T-cell (primary cell): ENCODE measurements around the gene ZCCHC7. TPM values are rescaled to one million over a fixed set of nuclear protein-coding genes. Genes with fewer than 3 reads are reported as not detected.
"Not testable (repeated sequence)": the region's sequence is repeated elsewhere in the genome, so short reads cannot be mapped to it uniquely, and the experiment has no call there.

Source experiments
- ATAC-seq, 4 experiments: fragments of 200-7000 bp in 3 of 4; fragments of 150-1000 bp in 1 of 4; cut with Tn5 transposase; replicated peaks in 1 of 4; 1 replicate in 3 of 4; 2 replicates in 1 of 4; pipeline ENCODE4 v1.10.0; 2021; ENCODE audit warnings: moderate library complexity in 3 of 4, mild to moderate bottlenecking in 2 of 4, moderate number of reproducible peaks in 1 of 4
- CTCF ChIA-PET, 2 donors: fragments of 300-600 bp; sonication (Branson Sonifier 250); formaldehyde crosslinking; loops; one replicate each; lab custom pipeline; 2022; ENCODE audit warnings: antibody characterized with exemption in 2 of 2; lab: Charles Lee
- POLR2A ChIA-PET, 2 donors: fragments of 300-600 bp; sonication (Branson Sonifier 250); formaldehyde crosslinking; loops; one replicate each; lab custom pipeline; 2022; ENCODE audit warnings: antibody characterized with exemption in 2 of 2; lab: Charles Lee
- DNase-seq, 35 experiments: peaks; one replicate each; pipeline versions ENCODE4 v3.0.0 to v3.0.0-alpha.2; 2013 to 2023
- H3K27ac ChIP-seq: one replicate; pipeline ENCODE4 v1.5.1; 2013; ENCODE audit warnings: low read length
- H3K27me3 ChIP-seq, 2 experiments: replicated peaks in 1 of 2; 1 replicate in 1 of 2; 2 replicates in 1 of 2; pipeline versions ENCODE4 v1.6.1 to v1.7.0; 2013; ENCODE audit warnings: low read length in 1 of 2, mixed read lengths in 1 of 2; ENCODE audit not compliant: control insufficient read depth in 2 of 2, insufficient read depth in 2 of 2; ENCODE audit errors: extremely low read depth in 1 of 2
- H3K36me3 ChIP-seq, 2 donors: 1 replicate in 1 of 2; 2 replicates in 1 of 2; pipeline versions ENCODE4 v1.6.1 to v1.7.0; 2013; ENCODE audit warnings: low read length in 1 of 2; ENCODE audit not compliant: control insufficient read depth in 2 of 2, insufficient read depth in 1 of 2; ENCODE audit errors: extremely low read depth in 1 of 2
- H3K4me1 ChIP-seq, 2 experiments: 1 replicate in 1 of 2; 2 replicates in 1 of 2; pipeline versions ENCODE4 v1.6.1 to v1.7.0; 2013; ENCODE audit warnings: low read length in 2 of 2, mixed read lengths in 1 of 2; ENCODE audit not compliant: insufficient read depth in 2 of 2, control insufficient read depth in 1 of 2; ENCODE audit errors: extremely low read depth in 1 of 2
- H3K4me3 ChIP-seq, 2 donors: 1 replicate in 1 of 2; 2 replicates in 1 of 2; pipeline versions ENCODE4 v1.5.1 to v1.7.0; 2013; ENCODE audit warnings: mild to moderate bottlenecking in 2 of 2, low read length in 1 of 2, moderate library complexity in 1 of 2; ENCODE audit not compliant: control insufficient read depth in 1 of 2; ENCODE audit errors: extremely low read depth in 1 of 2
- H3K9me3 ChIP-seq: 2 replicates; pipeline ENCODE4 v1.7.0; 2013
- H3K27ac Mint-ChIP-seq, 2 donors: one replicate each; pipeline ENCODE4 v1.8.0; 2020 to 2021; ENCODE audit warnings: mild to moderate bottlenecking in 2 of 2, mixed read lengths in 2 of 2
- H3K27me3 Mint-ChIP-seq, 2 donors: one replicate each; pipeline ENCODE4 v1.8.0; 2021 to 2022; ENCODE audit warnings: mixed read lengths in 2 of 2
- H3K36me3 Mint-ChIP-seq: one replicate; pipeline ENCODE4 v1.8.0; 2021; ENCODE audit warnings: mixed read lengths
- H3K4me1 Mint-ChIP-seq, 3 donors: one replicate each; pipeline ENCODE4 v1.8.0; 2020 to 2022; ENCODE audit warnings: mixed read lengths in 3 of 3, mild to moderate bottlenecking in 1 of 3
- H3K4me3 Mint-ChIP-seq, 3 donors: one replicate each; pipeline ENCODE4 v1.8.0; 2020 to 2022; ENCODE audit warnings: mild to moderate bottlenecking in 3 of 3, mixed read lengths in 3 of 3, moderate library complexity in 3 of 3
- H3K9me3 Mint-ChIP-seq, 3 donors: one replicate each; pipeline ENCODE4 v1.8.0; 2020 to 2022; ENCODE audit warnings: mixed read lengths in 3 of 3
- WGBS: methylation state at CpG from one replicate; pipeline ENCODE4 v1.1.5; 2013; ENCODE audit warnings: missing lambda C conversion rate; ENCODE audit not compliant: insufficient coverage; 5-methylcytosine and 5-hydroxymethylcytosine counted together
- total RNA-seq, 35 experiments: library from RNA in 6 of 35; stranded (reverse) in 6 of 35; fragments of 120-200 nt in 1 of 35; gene quantifications; one replicate each; pipeline versions ENCODE4 v1.2.1 to v1.2.4 and lab custom pipeline; 2013 to 2026

The ZCCHC7 gene
- total RNA-seq, 5 donors from 2014 or later (not counting 1 experiment from before 2014, with no cell fraction given): 29.1 to 44.2 (median 33.5) TPM

- Mint-ChIP-seq H3K4me3 (peak overlapping the region; percentile 55 to 66 (median 57)), H3K9me3 (peaks cover 0 to 4% (median 0%) of the 10 kb centered on the region in 3 donors), H3K27ac (peak overlapping the region; percentile 87 to 89), H3K27me3 (peaks cover 0 to 6% of the 10 kb centered on the region in 2 donors), H3K4me1 (peaks cover 24 to 28% (median 27%) of the 10 kb centered on the region in 3 donors), H3K36me3 (peaks cover 4% of the 10 kb centered on the region)
- Histone ChIP-seq H3K4me1 (peaks cover 2 to 14% of the 10 kb centered on the region in 2 experiments), H3K9me3 (no peaks in the 10 kb centered on the region), H3K27me3 (no peaks in the 10 kb centered on the region), H3K27ac (peak overlapping the region; percentile 18), H3K4me3 (peak overlapping the region in 1 of 2 donors; percentile 12), H3K36me3 (no peaks in the 10 kb centered on the region)
- CTCF ChIA-PET: no interaction called here
- WGBS: no CpG with 5 or more reads among the region's 3 CpGs
- ATAC-seq (peak in 3 of 4 experiments; percentile 55 to 91 (median 77)), DNase-seq (peak in 1 of 35 experiments; percentile 11)
- POLR2A ChIA-PET: interaction anchor here in 1 of 2 donors (0.6 kb wide), 1 partner anchor 29 kb away, joined by 4 read pairs; no protein-coding TSS in a partner anchor
These were observed 12.7 kb upstream of the ZCCHC7 start for GRCh38 chr9:37107701-37108100.

GRCh38 chr9:37114442-37114841, 5.9 kb upstream of the ZCCHC7 start:
- H3K4me1 ChIP-seq, H3K27me3 Mint-ChIP-seq, ATAC-seq, H3K4me1 Mint-ChIP-seq, H3K4me3 Mint-ChIP-seq, DNase-seq, H3K27ac Mint-ChIP-seq, CTCF ChIA-PET, H3K9me3 ChIP-seq, H3K4me3 ChIP-seq, POLR2A ChIA-PET, H3K27ac ChIP-seq, H3K27me3 ChIP-seq, H3K9me3 Mint-ChIP-seq, H3K36me3 ChIP-seq, H3K36me3 Mint-ChIP-seq: not testable (repeated sequence)
- no CpG with 5 or more reads among the region's 4 CpGs for WGBS

GRCh38 chr9:37117956-37118355, 2.4 kb upstream of the ZCCHC7 start:
- ATAC-seq (no peak), DNase-seq (no peak)
- Histone ChIP-seq H3K9me3 (no peaks in the 10 kb centered on the region), H3K4me1 (peaks cover 7 to 20% of the 10 kb centered on the region in 2 experiments), H3K27me3 (no peaks in the 10 kb centered on the region), H3K36me3 (peaks cover 0 to 3% of the 10 kb centered on the region in 2 donors), H3K4me3 (no peak overlapping the region), H3K27ac (no peak overlapping the region)
- Mint-ChIP-seq H3K36me3 (no peaks in the 10 kb centered on the region), H3K27ac (no peak overlapping the region), H3K27me3 (no peaks in the 10 kb centered on the region), H3K4me1 (peaks cover 24 to 27% (median 25%) of the 10 kb centered on the region in 3 donors), H3K4me3 (no peak overlapping the region), H3K9me3 (no peaks in the 10 kb centered on the region)
- CTCF ChIA-PET: no interaction called here
- POLR2A ChIA-PET: interaction anchor here in 1 of 2 donors (0.6 kb wide), 1 partner anchor 95 kb away, joined by 4 read pairs; no protein-coding TSS in a partner anchor
- WGBS: 93% methylated on average over 2 of the region's 3 CpGs

GRCh38 chr9:37119360-37119759, 1.0 kb upstream of the ZCCHC7 start:
- no peaks in the 10 kb centered on the region for H3K9me3 Mint-ChIP-seq
- no peak for ATAC-seq
- H3K4me1 Mint-ChIP-seq: peaks cover 35 to 40% (median 37%) of the 10 kb centered on the region in 3 donors
- H3K4me3 ChIP-seq: no peak overlapping the region
- no peaks in the 10 kb centered on the region for H3K36me3 Mint-ChIP-seq
- H3K36me3 ChIP-seq: peaks cover 0 to 3% of the 10 kb centered on the region in 2 donors
- WGBS: 100% methylated on average over 1 of the region's 9 CpGs
- H3K27ac Mint-ChIP-seq: peak overlapping the region in 1 of 2 donors; percentile 99
- H3K27me3 Mint-ChIP-seq: no peaks in the 10 kb centered on the region
- H3K4me1 ChIP-seq: peaks cover 7 to 20% of the 10 kb centered on the region in 2 experiments
- POLR2A ChIA-PET: interaction anchor here (0.6 to 1.3 kb wide), 7 partner anchors 10 to 647 kb away, joined by 3 to 13 read pairs (median 5); no protein-coding TSS in a partner anchor
- H3K4me3 Mint-ChIP-seq: peak overlapping the region; percentile 86 to 97 (median 90)
- peak overlapping the region; percentile 79 for H3K27ac ChIP-seq
- DNase-seq: peak in 1 of 35 experiments; percentile 16
- no peaks in the 10 kb centered on the region for H3K27me3 ChIP-seq
- H3K9me3 ChIP-seq: no peaks in the 10 kb centered on the region
- CTCF ChIA-PET: interaction anchor here in 1 of 2 donors (0.7 to 2.4 kb wide), 3 partner anchors 27 to 678 kb away, joined by 6 to 11 read pairs (median 6); no protein-coding TSS in a partner anchor

GRCh38 chr9:37120843-37121335, 515 bp downstream of the ZCCHC7 start:
- DNase-seq: peak in 3 of 35 experiments; percentile 1 to 5 (median 3)
- not testable (repeated sequence) for H3K36me3 Mint-ChIP-seq
- CTCF ChIA-PET: interaction anchor here in 1 of 2 donors (0.9 to 2.4 kb wide), 6 partner anchors 9 to 472 kb away, joined by 3 to 12 read pairs (median 8); partner anchors contain the start of gene TOMM5

GRCh38 chr9:37121881-37122280, 1.5 kb downstream of the ZCCHC7 start:
- 93% methylated on average over 3 of the region's 4 CpGs for WGBS
- peak overlapping the region in 1 of 2 donors; percentile 50 for H3K27ac Mint-ChIP-seq
- Histone ChIP-seq H3K9me3 (no peaks in the 10 kb centered on the region), H3K27me3 (no peaks in the 10 kb centered on the region), H3K4me3 (no peak overlapping the region), H3K36me3 (peaks cover 3 to 5% of the 10 kb centered on the region in 2 donors), H3K4me1 (peaks cover 9 to 20% of the 10 kb centered on the region in 2 experiments), H3K27ac (no peak overlapping the region)
- CTCF ChIA-PET: interaction anchor here in 1 of 2 donors (1.6 to 2.4 kb wide), 2 partner anchors 8 to 41 kb away, joined by 11 to 12 read pairs; no protein-coding TSS in a partner anchor
- no peak for ATAC-seq
- POLR2A ChIA-PET: interaction anchor here in 1 of 2 donors (0.8 kb wide), 1 partner anchor 25 kb away, joined by 5 read pairs; no protein-coding TSS in a partner anchor
- H3K4me1 Mint-ChIP-seq: peaks cover 37 to 42% (median 37%) of the 10 kb centered on the region in 3 donors
- H3K9me3 Mint-ChIP-seq: no peaks in the 10 kb centered on the region
- peak overlapping the region; percentile 86 to 97 (median 90) for H3K4me3 Mint-ChIP-seq
- H3K36me3 Mint-ChIP-seq: no peaks in the 10 kb centered on the region
- DNase-seq: no peak
- H3K27me3 Mint-ChIP-seq: no peaks in the 10 kb centered on the region

More at GRCh38 chr9:37120843-37121335, 515 bp downstream of the ZCCHC7 start:
- not testable (repeated sequence) for H3K9me3 Mint-ChIP-seq, H3K36me3 ChIP-seq, H3K27me3 Mint-ChIP-seq, H3K9me3 ChIP-seq, H3K27me3 ChIP-seq
- H3K4me1 ChIP-seq: peaks cover 9 to 20% of the 10 kb centered on the region in 2 experiments
- peak overlapping the region; percentile 83 to 85 for H3K4me3 ChIP-seq
- peak overlapping the region; percentile 79 for H3K27ac ChIP-seq
- 0% methylated on average over 15 of the region's 23 CpGs for WGBS
- POLR2A ChIA-PET: interaction anchor here (0.5 to 1.9 kb wide), 13 partner anchors 9 to 680 kb away, joined by 3 to 14 read pairs (median 3); no protein-coding TSS in a partner anchor
- peak; percentile 3 to 30 (median 24) for ATAC-seq
- H3K4me1 Mint-ChIP-seq: peaks cover 37 to 42% (median 37%) of the 10 kb centered on the region in 3 donors
- H3K27ac Mint-ChIP-seq: peak overlapping the region; percentile 98 to 99
- H3K4me3 Mint-ChIP-seq: peak overlapping the region; percentile 86 to 97 (median 90)
